DND-41 (cell line): ENCODE results near the gene GPS2.

Experiments
- CTCF ChIP-seq: IDR thresholded peaks from 2 replicates; pipeline ENCODE4 v1.5.1; 2012; ENCODE audit warnings: borderline replicate concordance, low read length, moderate library complexity, mild to moderate bottlenecking; ENCODE audit not compliant: poor library complexity, severe bottlenecking; ENCODE audit errors: extremely low read depth
- EZH2 ChIP-seq: IDR thresholded peaks from 3 replicates; pipeline ENCODE4 v1.6.1; 2012; ENCODE audit warnings: borderline replicate concordance, low read depth, mild to moderate bottlenecking, moderate library complexity, low read length, inconsistent platforms; ENCODE audit not compliant: severe bottlenecking

GRCh38 chr17:7327056-7327455 lies 11.9 kb upstream of the GPS2 start:
- no peak for TF ChIP-seq CTCF
- no peak for TF ChIP-seq EZH2
